Fibroblast of pulmonary artery (primary cell): ENCODE measurements around the gene ZBTB16.

Experiments used
- DNase-seq: peaks from one replicate; pipeline ENCODE4 v3.0.0-alpha.2; 2010; ENCODE audit warnings: low read depth
- H3K4me3 ChIP-seq: replicated peaks from 2 replicates; pipeline ENCODE4 v1.5.1; 2011; ENCODE audit warnings: low read depth, mild to moderate bottlenecking, control low read depth, low read length, moderate library complexity
- CTCF ChIP-seq: IDR thresholded peaks from 2 replicates; pipeline ENCODE4 v1.5.1; 2011; ENCODE audit warnings: mild to moderate bottlenecking, control low read depth, low read length, inconsistent platforms; ENCODE audit errors: missing control alignments

The ZBTB16 gene

GRCh38 chr11:114087025-114087424 is 27.5 kb downstream of the ZBTB16 start:
- DNase-seq, result no peak
- TF ChIP-seq CTCF, result no peak
- H3K4me3 ChIP-seq, result no peak overlapping the region

GRCh38 chr11:114088216-114088615 is 28.7 kb downstream of the ZBTB16 start:
- DNase-seq, result no peak
- no peak overlapping the region for H3K4me3 ChIP-seq
- TF ChIP-seq CTCF, result no peak

- no peak for DNase-seq
- TF ChIP-seq CTCF, result no peak
- no peak overlapping the region for H3K4me3 ChIP-seq
These were observed 29.3 kb downstream of the ZBTB16 start for GRCh38 chr11:114088836-114089235.

GRCh38 chr11:114089748-114090147 is 30.2 kb downstream of the ZBTB16 start:
- no peak for DNase-seq
- no peak for TF ChIP-seq CTCF

GRCh38 chr11:114090225-114090910 is 30.9 kb downstream of the ZBTB16 start:
- H3K4me3 ChIP-seq, result no peak overlapping the region
- no peak for DNase-seq
- TF ChIP-seq CTCF, result no peak

More at GRCh38 chr11:114089748-114090147, 30.2 kb downstream of the ZBTB16 start:
- H3K4me3 ChIP-seq, result no peak overlapping the region

GRCh38 chr11:114090976-114091375 is 31.5 kb downstream of the ZBTB16 start:
- no peak for TF ChIP-seq CTCF
- DNase-seq, result no peak
- H3K4me3 ChIP-seq, result no peak overlapping the region

GRCh38 chr11:114091516-114092397 is 32.2 kb downstream of the ZBTB16 start:
- TF ChIP-seq CTCF, result no peak
- DNase-seq, result no peak
- H3K4me3 ChIP-seq, result no peak overlapping the region
